Measurements from ENCODE around the gene SCAMP1. TPM values are rescaled to one million over a fixed set of nuclear protein-coding genes. Genes with fewer than 3 reads are reported as not detected.

SCAMP1 gene
- total RNA-seq, 1 experiment from 2014 or later = 36.0 TPM

DNA sequence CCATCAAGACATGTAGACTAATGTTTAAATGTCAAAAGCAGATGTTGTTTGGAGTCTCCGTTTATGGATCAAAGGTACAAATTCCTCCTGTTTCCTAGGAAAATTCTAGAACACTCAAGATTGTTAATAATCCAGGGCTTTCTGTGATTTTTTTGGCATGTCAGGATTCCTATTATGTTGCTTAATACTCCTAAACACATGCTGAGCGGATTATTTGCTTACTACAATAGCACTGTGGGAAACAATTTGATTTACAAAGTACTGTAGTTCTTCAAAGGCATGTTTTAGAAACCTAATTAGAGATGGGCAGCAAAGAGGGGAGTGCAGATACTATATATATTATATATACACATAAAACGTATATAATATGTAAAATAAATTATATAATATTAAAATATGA, 19.0 kb upstream of the SCAMP1 start:
- TF ChIP-seq, protein P1, sequence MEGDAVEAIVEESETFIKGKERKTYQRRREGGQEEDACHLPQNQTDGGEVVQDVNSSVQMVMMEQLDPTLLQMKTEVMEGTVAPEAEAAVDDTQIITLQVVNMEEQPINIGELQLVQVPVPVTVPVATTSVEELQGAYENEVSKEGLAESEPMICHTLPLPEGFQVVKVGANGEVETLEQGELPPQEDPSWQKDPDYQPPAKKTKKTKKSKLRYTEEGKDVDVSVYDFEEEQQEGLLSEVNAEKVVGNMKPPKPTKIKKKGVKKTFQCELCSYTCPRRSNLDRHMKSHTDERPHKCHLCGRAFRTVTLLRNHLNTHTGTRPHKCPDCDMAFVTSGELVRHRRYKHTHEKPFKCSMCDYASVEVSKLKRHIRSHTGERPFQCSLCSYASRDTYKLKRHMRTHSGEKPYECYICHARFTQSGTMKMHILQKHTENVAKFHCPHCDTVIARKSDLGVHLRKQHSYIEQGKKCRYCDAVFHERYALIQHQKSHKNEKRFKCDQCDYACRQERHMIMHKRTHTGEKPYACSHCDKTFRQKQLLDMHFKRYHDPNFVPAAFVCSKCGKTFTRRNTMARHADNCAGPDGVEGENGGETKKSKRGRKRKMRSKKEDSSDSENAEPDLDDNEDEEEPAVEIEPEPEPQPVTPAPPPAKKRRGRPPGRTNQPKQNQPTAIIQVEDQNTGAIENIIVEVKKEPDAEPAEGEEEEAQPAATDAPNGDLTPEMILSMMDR (conservative IDR thresholded peaks at IDR 0.05) = no peak
- Histone ChIP-seq H2BK15ac (ENCODE audit: low read depth, low read length) (no peak overlapping the region), H4K5ac (ENCODE audit: insufficient read length, low read depth, low read length) (no peak overlapping the region), H3K18ac (ENCODE audit: insufficient read length, low read depth, low read length) (no peak overlapping the region), H3K79me1 (ENCODE audit: insufficient read depth, low read depth, low read length, poor library complexity, severe bottlenecking) (no peaks in the 10 kb centered on the region), H2BK5ac (ENCODE audit: insufficient read length, low read length) (no peak overlapping the region), H2BK120ac (ENCODE audit: low read depth, low read length, poor library complexity, severe bottlenecking) (no peak overlapping the region), H3K56ac (ENCODE audit: insufficient read length, low read depth, low read length) (no peak overlapping the region), H3K4me2 (ENCODE audit: insufficient read depth, insufficient read length, low read length) (no peak overlapping the region), H3K4me1 (ENCODE audit: insufficient read depth, low read length) (peaks cover 3% of the 10 kb centered on the region; the same call in 1 of the 2 replicates), H4K91ac (ENCODE audit: insufficient read length, low read depth, low read length) (no peak overlapping the region), H3K79me2 (ENCODE audit: insufficient read depth, low read length) (no peaks in the 10 kb centered on the region), H3T11ph (ENCODE audit: low read length) (no peak overlapping the region), H2BK12ac (ENCODE audit: insufficient read length, low read depth, low read length) (no peak overlapping the region), H4K8ac (replicated peaks; ENCODE audit: insufficient read length, low read depth, low read length) (no peak overlapping the region), H3K23me2 (ENCODE audit: insufficient read length, low read depth, low read length, poor library complexity, severe bottlenecking) (no peaks in the 10 kb centered on the region), H3K9me3 (ENCODE audit: control insufficient read depth, low read depth, low read length) (peaks cover 9% of the 10 kb centered on the region), H3K9ac (ENCODE audit: extremely low read depth, insufficient read length, low read length) (no peak overlapping the region), H3K27me3 (ENCODE audit: insufficient read depth, low read length) (peaks cover 24% of the 10 kb centered on the region; the same call in 1 of the 2 replicates), H3K27ac (ENCODE audit: insufficient read length, low read depth, low read length) (no peak overlapping the region), H2AK5ac (ENCODE audit: insufficient read length, low read length) (no peak overlapping the region), H4K20me1 (ENCODE audit: control insufficient read depth, insufficient read depth, insufficient read length) (no peaks in the 10 kb centered on the region), H3K4ac (ENCODE audit: low read depth, low read length) (no peak overlapping the region), H3K23ac (ENCODE audit: insufficient read length, low read depth, low read length) (no peak overlapping the region), H2AFZ (ENCODE audit: low read length) (no peak overlapping the region), H3K14ac (ENCODE audit: insufficient read depth, low read length) (no peak overlapping the region), H2BK20ac (ENCODE audit: low read depth, low read length, poor library complexity, severe bottlenecking) (no peak overlapping the region)
- no peak overlapping the region for H3K4me3 Mint-ChIP-seq
- H3K4me1 Mint-ChIP-seq = peaks cover 21 to 28% of the 10 kb centered on the region in 2 experiments
- DNase-seq = no peak
- peaks cover 35 to 52% of the 10 kb centered on the region in 2 experiments for H3K9me3 Mint-ChIP-seq
- WGBS (ENCODE audit: extremely low coverage, insufficient read length, low lambda C conversion rate) = no CpG with 5 or more reads among the region's 3 CpGs
- no peak overlapping the region for H3K27ac Mint-ChIP-seq
- peaks cover 0 to 38% (median 9%) of the 10 kb centered on the region in 3 experiments; a peak in 5 of 7 replicates for H3K36me3 Mint-ChIP-seq (ENCODE audit: insufficient read depth in 1 of 3, low read depth in 3 of 3)
- H3K27me3 Mint-ChIP-seq (ENCODE audit: low read depth) = peaks cover 97% of the 10 kb centered on the region
